ENCODE measurements around the gene RSPRY1. TPM values are rescaled to one million over a fixed set of nuclear protein-coding genes. Genes with fewer than 3 reads are reported as not detected.

RSPRY1 gene
- total RNA-seq, 1 donor from 2014 or later: 76.8 TPM

GRCh38 chr16:57146735-57147134 lies 39.4 kb upstream of the RSPRY1 start:
- no peak for DNase-seq (ENCODE audit: low read depth)
- FAIRE-seq: no peak
- no peak overlapping the region for H3K4me2 ChIP-seq (ENCODE audit: low read length)

DNA sequence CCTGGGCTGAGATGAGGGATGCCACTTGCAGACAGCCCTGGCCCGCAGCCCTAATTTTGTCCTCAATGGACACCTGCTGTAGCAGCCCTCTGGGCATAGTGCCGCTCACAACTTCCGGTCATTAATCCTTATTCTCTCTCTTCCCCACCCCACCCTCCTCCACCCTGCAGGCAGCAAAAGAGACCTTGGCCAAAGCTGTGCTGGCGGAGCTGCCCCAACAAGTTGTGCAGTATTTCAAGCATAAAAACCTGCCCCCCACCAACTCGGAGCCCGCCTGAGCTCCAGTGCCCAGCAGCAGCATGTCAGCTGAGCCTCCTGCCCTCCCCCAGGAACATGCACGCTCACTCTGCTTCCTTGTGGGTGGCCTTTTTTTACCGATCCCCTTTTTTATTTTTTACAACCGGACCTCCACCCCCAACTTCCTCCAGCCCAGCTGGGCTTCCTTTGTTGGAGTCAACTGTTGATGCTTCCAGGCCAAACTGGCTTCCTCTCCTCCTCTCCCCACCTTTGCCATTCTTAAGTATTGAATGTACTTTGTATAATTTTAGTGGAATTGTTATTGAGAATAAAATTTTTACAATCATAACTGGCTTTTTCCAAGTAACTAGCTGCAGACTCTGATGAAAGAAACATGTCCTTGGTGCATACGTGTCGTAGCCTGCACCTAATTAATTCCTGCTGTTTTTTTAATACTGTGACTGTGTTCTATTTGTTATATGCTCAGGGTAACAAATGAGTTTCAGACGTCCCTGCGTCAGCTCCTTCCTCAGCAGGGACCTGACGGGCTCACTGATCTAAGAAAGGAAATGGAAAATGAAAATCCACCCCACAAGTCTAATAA lies 38.5 kb upstream of the RSPRY1 start:
- TF ChIP-seq EZH2 (IDR thresholded peaks at IDR 0.05; ENCODE audit: insufficient read depth, low read length): no peak
- TF ChIP-seq, protein P1, sequence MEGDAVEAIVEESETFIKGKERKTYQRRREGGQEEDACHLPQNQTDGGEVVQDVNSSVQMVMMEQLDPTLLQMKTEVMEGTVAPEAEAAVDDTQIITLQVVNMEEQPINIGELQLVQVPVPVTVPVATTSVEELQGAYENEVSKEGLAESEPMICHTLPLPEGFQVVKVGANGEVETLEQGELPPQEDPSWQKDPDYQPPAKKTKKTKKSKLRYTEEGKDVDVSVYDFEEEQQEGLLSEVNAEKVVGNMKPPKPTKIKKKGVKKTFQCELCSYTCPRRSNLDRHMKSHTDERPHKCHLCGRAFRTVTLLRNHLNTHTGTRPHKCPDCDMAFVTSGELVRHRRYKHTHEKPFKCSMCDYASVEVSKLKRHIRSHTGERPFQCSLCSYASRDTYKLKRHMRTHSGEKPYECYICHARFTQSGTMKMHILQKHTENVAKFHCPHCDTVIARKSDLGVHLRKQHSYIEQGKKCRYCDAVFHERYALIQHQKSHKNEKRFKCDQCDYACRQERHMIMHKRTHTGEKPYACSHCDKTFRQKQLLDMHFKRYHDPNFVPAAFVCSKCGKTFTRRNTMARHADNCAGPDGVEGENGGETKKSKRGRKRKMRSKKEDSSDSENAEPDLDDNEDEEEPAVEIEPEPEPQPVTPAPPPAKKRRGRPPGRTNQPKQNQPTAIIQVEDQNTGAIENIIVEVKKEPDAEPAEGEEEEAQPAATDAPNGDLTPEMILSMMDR (IDR thresholded peaks at IDR 0.05; ENCODE audit: insufficient read depth, low read depth, low read length): no peak
- Histone ChIP-seq H3K27me3 (ENCODE audit: insufficient read depth, low read length) (no peaks in the 10 kb centered on the region), H4K20me1 (ENCODE audit: insufficient read depth, low read length) (peaks cover 3% of the 10 kb centered on the region), H2AFZ (ENCODE audit: low read depth, low read length) (no peak overlapping the region), H3K9ac (ENCODE audit: low read length) (no peak overlapping the region), H3K27ac (ENCODE audit: low read depth, low read length) (no peak overlapping the region), H3K36me3 (ENCODE audit: insufficient read depth, low read length) (peaks cover 7% of the 10 kb centered on the region), H3K4me2 (ENCODE audit: low read length) (peak overlapping the region; percentile 31), H3K9me3 (ENCODE audit: insufficient read depth, low read depth, low read length) (no peaks in the 10 kb centered on the region), H3K79me2 (ENCODE audit: insufficient read depth, low read length) (no peaks in the 10 kb centered on the region), H3K4me3 (ENCODE audit: insufficient read depth, low read depth, low read length) (no peak overlapping the region), H3K4me1 (ENCODE audit: insufficient read depth, low read length) (peaks cover 12% of the 10 kb centered on the region)
- Mint-ChIP-seq H3K27ac (ENCODE audit: unreplicated experiment) (no peak overlapping the region), H3K27me3 (ENCODE audit: low read depth, unreplicated experiment) (no peaks in the 10 kb centered on the region), H3K4me3 (ENCODE audit: unreplicated experiment) (no peak overlapping the region), H3K4me1 (ENCODE audit: low read depth, unreplicated experiment) (peaks cover 10% of the 10 kb centered on the region), H3K9me3 (ENCODE audit: unreplicated experiment) (peaks cover 2% of the 10 kb centered on the region), H3K36me3 (ENCODE audit: low read depth, unreplicated experiment) (peaks cover 17% of the 10 kb centered on the region)
- FAIRE-seq: no peak
- no peak for DNase-seq (ENCODE audit: low read depth)

More at GRCh38 chr16:57146735-57147134, 39.4 kb upstream of the RSPRY1 start:
- Mint-ChIP-seq H3K36me3 (ENCODE audit: low read depth, unreplicated experiment) (peaks cover 11% of the 10 kb centered on the region), H3K9me3 (ENCODE audit: unreplicated experiment) (peaks cover 2% of the 10 kb centered on the region), H3K27me3 (ENCODE audit: low read depth, unreplicated experiment) (peaks cover 3% of the 10 kb centered on the region), H3K4me1 (ENCODE audit: low read depth, unreplicated experiment) (peaks cover 17% of the 10 kb centered on the region), H3K27ac (ENCODE audit: unreplicated experiment) (no peak overlapping the region), H3K4me3 (ENCODE audit: unreplicated experiment) (no peak overlapping the region)
- Histone ChIP-seq H3K4me1 (ENCODE audit: insufficient read depth, low read length) (peaks cover 12% of the 10 kb centered on the region), H3K9ac (ENCODE audit: low read length) (no peak overlapping the region), H2AFZ (ENCODE audit: low read depth, low read length) (no peak overlapping the region), H3K27ac (ENCODE audit: low read depth, low read length) (no peak overlapping the region), H3K4me3 (ENCODE audit: insufficient read depth, low read depth, low read length) (no peak overlapping the region), H3K36me3 (ENCODE audit: insufficient read depth, low read length) (no peaks in the 10 kb centered on the region), H4K20me1 (ENCODE audit: insufficient read depth, low read length) (peaks cover 3% of the 10 kb centered on the region), H3K9me3 (ENCODE audit: insufficient read depth, low read depth, low read length) (no peaks in the 10 kb centered on the region), H3K79me2 (ENCODE audit: insufficient read depth, low read length) (no peaks in the 10 kb centered on the region), H3K27me3 (ENCODE audit: insufficient read depth, low read length) (no peaks in the 10 kb centered on the region)
- TF ChIP-seq, protein P1 (IDR thresholded peaks at IDR 0.05; ENCODE audit: insufficient read depth, low read depth, low read length): no peak
- no peak for TF ChIP-seq EZH2 (IDR thresholded peaks at IDR 0.05; ENCODE audit: insufficient read depth, low read length)

GRCh38 chr16:57148481-57148880 lies 37.6 kb upstream of the RSPRY1 start:
- H3K79me2 ChIP-seq (ENCODE audit: insufficient read depth, low read length): no peaks in the 10 kb centered on the region
- FAIRE-seq (no peak), DNase-seq (ENCODE audit: low read depth) (no peak)
- no peak overlapping the region for H2AFZ ChIP-seq (ENCODE audit: low read depth, low read length)
- Mint-ChIP-seq H3K27me3 (ENCODE audit: low read depth, unreplicated experiment) (no peaks in the 10 kb centered on the region), H3K4me1 (ENCODE audit: low read depth, unreplicated experiment) (peaks cover 10% of the 10 kb centered on the region), H3K36me3 (ENCODE audit: low read depth, unreplicated experiment) (peaks cover 23% of the 10 kb centered on the region), H3K4me3 (ENCODE audit: unreplicated experiment) (no peak overlapping the region), H3K9me3 (ENCODE audit: unreplicated experiment) (peaks cover 2% of the 10 kb centered on the region), H3K27ac (ENCODE audit: unreplicated experiment) (no peak overlapping the region)
- no peak overlapping the region for H3K4me2 ChIP-seq (ENCODE audit: low read length)
- H3K27ac ChIP-seq (ENCODE audit: low read depth, low read length): no peak overlapping the region
- no peak overlapping the region for H3K4me3 ChIP-seq (ENCODE audit: insufficient read depth, low read depth, low read length)
- no peaks in the 10 kb centered on the region for H3K9me3 ChIP-seq (ENCODE audit: insufficient read depth, low read depth, low read length)
- H3K4me1 ChIP-seq (ENCODE audit: insufficient read depth, low read length): peaks cover 12% of the 10 kb centered on the region
- H3K27me3 ChIP-seq (ENCODE audit: insufficient read depth, low read length): no peaks in the 10 kb centered on the region
- H3K36me3 ChIP-seq (ENCODE audit: insufficient read depth, low read length): peaks cover 14% of the 10 kb centered on the region
- no peak overlapping the region for H3K9ac ChIP-seq (ENCODE audit: low read length)
- TF ChIP-seq, protein P1 (IDR thresholded peaks at IDR 0.05; ENCODE audit: insufficient read depth, low read depth, low read length): no peak
- TF ChIP-seq EZH2 (IDR thresholded peaks at IDR 0.05; ENCODE audit: insufficient read depth, low read length): no peak
- H4K20me1 ChIP-seq (ENCODE audit: insufficient read depth, low read length): peaks cover 3% of the 10 kb centered on the region
